GM18951 (cell line): ENCODE measurements around the gene FILIP1L.

Experiments used
- POLR2A ChIP-seq: IDR thresholded peaks from 4 replicates; pipeline ENCODE4 v1.6.1; 2011; ENCODE audit warnings: mild to moderate bottlenecking; ENCODE audit not compliant: insufficient read length, insufficient read depth; ENCODE audit errors: extremely low read depth
- in situ Hi-C: fragments of 300-500 bp; cut with MboI; formaldehyde crosslinking; loops from one replicate; pipeline ENCODE4 v1.12.0; 2022; ENCODE audit warnings: low sequenced_read_pairs, mixed read lengths, inconsistent platforms; ENCODE audit not compliant: unreplicated experiment

Gene FILIP1L

DNA sequence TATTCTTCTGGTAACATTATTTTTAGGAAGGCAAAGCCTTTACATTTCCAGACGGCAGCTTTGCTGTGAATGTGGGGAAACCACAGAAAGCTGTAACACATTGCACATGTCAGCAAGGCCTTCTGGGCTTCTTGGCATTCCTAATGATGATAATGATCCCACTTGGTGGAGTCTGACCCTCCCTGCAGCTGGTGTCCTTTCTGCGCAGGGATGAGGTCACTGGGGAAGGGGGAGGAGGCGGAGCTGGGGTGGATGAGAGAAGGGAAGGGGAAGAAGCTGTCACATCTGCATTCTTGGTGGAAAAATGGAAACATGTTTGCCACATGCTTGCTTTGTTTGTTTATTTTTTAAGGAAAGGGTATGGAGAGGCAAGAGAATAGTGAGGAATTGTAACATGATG, 68.6 kb downstream of the FILIP1L start:
- in situ Hi-C loops = no loop called here
- no peak for TF ChIP-seq POLR2A

DNA sequence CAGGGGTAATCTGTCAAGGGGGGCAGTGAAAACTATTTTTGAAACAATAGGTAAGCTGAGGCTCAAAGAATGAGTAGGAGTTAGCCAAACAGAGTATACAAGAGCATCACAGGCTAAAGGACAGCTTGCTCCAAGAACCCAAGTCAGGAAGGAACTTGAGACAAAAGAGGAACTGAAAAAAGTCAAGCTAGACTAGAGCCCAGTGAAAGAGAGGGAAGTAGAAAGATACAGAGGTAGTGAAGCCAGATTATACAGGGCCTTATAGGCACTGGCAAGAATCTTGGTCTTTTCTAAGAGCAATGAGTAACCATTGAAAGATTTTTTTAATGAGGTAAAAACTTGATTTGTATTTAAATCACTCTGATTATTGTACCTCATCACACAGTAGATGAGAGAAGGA, 69.9 kb downstream of the FILIP1L start:
- in situ Hi-C loops = no loop called here

DNA sequence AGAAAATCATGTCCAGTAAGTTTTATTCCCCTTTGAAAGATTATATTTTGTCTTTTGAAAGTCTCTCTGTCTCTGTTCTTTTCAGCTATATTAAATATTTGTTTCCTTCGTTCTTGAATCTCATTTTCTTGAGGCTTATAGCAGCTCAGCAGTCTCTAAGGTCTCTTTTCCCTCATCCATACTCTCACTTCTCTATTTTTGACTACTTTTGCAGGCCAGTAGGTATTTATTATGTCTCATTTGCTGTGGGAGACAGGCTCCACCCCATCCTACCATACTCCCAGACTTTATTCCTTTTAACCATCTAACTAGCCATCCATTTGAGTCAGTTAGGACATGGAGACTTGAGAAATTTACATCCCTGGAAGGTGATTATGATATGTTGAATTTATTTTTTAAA, 71.0 kb downstream of the FILIP1L start:
- TF ChIP-seq POLR2A = no peak
- in situ Hi-C loops = no loop called here

More for the DNA sequence above, 69.9 kb downstream of the FILIP1L start:
- TF ChIP-seq POLR2A = no peak

DNA sequence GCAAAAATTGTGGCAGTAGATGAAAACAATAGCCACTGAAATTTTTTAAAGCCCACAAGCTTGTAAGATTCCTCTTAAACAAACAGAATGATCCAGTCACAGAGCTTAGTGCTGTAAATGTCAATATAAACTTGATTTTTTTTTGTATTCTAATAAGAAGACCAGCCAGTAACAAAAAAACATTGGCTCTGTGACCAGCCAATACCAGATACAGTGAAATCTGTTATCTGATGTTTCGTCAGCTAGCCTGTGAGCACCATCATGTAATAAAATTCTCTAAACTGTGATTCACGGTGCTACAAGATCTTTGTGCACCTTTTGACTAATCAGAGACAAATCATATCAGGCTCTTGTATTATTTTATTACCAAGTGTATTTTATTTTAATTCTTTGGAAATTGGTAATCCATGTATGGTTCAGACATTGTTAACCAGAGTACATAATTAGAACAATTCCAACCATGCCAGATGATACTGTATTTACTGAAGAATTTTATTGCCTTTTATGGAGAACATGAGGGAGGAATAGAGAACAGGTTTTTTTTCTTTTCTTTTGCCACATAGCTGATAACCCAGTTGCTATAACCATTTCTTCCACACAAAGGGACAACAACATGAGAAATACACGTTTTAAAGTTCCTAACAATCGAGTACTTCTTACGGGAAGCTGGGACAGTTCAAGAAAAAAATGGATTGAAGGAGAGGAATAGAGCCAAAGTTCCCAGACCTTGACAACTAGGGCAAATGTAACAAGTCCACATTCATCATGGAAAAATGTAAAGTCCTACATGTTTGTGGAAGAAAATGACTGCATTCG, 71.9 kb downstream of the FILIP1L start:
- TF ChIP-seq POLR2A = no peak
- in situ Hi-C loops = no loop called here

DNA sequence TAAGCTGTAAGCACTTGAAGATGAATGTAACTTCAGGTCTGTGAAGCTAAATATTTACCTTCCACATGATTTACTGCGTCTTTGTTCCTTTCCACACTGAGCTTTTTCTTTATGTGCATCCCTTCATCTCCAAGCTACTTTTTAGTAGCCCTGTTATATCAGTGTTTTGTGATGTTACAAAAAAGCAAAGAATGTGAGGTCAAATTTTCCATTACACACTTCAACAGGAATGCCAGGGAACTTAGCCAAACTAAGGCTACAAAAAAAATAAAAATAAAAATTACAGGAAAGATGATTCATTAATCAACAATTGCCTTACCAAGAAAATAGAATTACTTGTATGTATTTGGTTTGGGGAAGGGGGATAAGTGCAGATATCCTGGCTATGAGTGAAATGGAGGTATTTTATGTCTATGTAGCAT, 73.0 kb downstream of the FILIP1L start:
- in situ Hi-C loops = no loop called here
- no peak for TF ChIP-seq POLR2A

DNA sequence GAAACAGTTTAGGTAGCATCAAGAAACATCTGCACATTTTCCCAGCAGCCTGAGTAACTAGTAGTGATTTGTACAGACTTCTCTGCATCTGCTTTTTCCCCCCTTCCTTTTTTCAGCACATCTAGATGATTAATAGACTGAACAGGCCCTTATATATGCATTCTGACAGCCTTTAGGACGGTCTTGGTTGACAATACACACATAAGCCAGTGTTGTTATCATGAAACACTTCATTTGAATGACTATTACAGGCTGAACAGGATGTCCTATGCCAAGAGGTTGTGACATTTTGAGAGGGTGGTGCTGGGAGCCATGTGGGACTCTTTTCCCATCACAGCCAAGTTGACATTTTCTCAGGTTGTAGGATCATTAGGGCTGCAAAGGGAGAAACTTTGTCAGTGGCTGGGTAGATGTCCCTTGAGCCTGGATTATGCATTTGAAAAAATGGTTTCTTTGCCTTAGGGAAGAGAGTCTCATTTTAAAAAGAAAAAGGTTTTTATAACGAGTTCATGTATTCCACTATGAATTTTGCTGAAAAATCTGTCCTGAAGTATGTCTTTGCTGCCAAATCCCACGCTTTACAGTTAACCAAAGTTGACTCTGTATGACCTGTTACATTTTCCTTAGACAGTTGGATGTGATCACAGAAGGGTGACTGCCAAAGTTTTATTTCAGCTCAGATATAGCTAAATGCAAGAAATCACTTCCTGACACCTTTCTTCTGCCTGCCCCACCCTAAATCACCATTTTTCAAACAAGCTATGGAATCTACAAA, 73.7 kb downstream of the FILIP1L start:
- in situ Hi-C loops = no loop called here
- no peak for TF ChIP-seq POLR2A

DNA sequence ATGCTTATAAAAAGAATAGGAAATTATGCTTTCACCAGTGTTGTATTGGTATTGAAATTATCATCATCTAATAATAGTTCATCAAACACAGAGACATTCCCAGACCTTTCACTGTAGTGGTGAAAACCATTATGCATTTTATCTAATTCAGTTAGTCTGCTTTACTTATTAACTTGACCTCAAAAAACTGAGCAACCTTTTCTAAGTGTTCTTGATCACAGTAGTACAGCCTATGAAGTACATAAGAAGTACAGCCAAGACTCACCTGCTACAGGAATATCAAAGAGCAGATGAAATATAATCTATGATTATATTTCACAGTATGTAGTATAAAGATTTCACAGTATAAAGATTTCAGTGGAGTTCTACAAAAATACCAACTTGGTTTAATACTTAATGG, 75.2 kb downstream of the FILIP1L start:
- TF ChIP-seq POLR2A = no peak
- in situ Hi-C loops = no loop called here

DNA sequence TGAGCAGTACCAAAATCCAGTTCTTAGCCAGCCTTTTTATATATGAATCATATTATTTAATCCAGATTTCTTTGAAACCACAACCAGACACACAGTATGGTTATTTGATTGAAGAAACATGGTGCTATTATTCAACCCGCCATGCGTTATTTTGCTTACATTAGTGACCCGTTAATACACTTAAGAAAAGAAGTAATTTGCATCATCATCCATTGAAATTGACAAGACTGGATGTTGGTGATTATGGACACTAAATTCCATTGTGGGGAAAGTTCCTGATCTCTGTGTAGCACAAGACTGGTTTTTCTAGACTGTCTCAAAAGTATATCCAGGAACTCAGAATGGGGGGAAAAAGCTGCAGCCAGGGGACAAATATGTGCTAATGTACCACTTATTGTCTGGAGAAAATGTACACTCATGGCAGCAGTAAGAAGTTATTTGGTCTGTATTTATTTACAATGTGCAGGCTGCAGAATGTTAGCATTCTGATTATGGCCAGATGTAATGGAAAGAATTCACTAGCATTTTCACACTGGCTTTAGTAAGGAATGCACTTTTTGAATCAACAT, 80.3 kb downstream of the FILIP1L start:
- no peak for TF ChIP-seq POLR2A

DNA sequence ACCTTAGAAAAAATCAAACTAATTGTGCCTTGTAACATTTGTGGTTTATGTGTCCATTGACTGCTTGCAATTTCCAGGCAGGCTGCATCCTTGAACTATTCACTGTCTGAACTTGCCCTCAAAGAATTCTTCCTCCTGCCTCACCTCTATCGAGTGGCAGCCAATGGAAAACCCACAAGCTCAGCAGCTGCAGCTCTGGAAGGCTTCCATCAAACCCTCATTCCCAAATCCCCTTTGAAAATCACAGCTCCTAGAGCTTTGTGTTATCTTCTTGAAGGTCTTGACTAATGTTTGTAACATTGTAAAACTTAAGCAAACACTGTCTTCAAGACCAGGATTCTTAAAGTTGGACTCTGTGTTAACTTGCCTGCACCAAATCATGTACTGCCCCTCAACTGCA, 81.1 kb downstream of the FILIP1L start:
- in situ Hi-C loops = no loop called here
- TF ChIP-seq POLR2A = no peak

More for the DNA sequence above, 80.3 kb downstream of the FILIP1L start:
- in situ Hi-C loops = no loop called here

DNA sequence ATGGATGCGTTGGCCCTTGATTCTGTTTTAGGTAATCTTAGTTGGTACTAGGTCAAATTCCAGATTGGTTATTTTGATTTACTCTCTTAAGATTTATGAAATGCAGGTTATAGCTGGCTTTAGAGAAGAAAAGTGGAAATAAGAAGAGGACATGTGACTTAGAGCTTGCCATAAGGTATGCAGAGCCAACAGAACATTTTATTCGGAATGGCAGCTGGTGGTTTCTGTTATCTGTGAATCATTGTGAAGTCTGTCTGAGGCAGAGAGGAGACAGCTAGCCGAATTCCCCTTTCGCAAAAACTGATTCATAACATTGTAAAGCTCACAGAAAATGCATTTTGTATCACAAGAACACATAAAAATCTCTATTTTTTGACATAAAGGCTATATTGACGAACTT, 82.1 kb downstream of the FILIP1L start:
- in situ Hi-C loops = no loop called here
- no peak for TF ChIP-seq POLR2A

DNA sequence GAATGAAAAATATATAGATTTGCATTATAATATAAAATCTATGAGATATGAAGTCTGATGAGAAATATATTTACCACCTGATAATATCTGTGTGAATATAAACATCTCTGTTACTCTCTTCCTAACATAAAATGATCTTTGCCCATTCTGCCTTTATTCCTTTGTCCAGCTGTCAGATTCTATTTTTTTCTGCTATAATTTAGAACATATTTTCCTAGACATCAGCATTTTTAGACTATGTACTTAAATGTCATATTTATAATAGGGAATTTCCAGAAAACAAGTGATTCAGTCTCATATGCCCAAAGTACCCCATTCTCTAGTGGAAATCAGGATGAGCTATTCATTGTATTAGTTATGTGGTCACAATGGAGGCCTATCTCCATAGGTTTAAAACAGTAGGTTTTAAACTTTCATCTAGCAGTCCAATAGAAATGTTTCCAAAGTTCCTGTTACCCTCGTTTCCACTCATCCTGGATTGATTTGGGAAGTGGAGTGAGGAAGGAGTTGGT, 83.3 kb downstream of the FILIP1L start:
- in situ Hi-C loops = no loop called here
- no peak for TF ChIP-seq POLR2A

DNA sequence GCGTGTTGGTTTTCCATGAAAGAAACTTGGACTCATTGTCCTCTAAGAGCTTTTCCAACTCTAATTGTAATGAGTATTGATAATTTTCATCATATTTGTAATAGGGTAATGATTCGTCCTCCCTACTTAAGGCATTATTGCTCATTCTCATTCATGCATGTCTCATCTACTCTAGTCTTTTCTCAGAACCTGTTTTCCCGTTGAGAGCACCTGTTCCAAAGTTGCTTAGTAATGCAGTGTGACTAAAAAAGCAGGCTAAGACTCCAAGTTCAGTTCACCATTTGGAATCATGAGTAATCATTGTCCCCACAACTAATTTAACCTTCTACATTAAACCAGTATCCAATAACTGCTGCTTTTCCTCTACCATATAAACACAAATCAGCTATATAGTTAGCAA, 84.0 kb downstream of the FILIP1L start:
- in situ Hi-C loops = no loop called here
- no peak for TF ChIP-seq POLR2A

DNA sequence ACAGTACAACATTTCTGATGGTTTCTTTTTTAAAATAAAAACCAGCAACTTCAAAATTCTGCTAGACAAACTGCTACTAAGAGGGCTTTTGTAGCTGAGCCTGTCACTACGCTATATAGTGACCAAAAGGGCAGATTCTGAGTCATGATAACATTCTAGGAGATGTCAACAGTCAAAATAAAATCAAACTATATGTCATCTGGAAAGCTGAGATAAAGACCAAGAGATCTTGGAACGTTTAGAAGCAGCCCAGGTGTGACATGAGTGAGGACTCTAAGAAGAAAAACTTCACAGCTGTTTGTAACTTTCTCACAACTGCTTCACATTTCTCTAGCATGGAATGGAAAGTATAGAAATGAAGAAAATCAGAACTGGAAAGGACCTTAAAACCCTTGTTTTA, 84.6 kb downstream of the FILIP1L start:
- in situ Hi-C loops = no loop called here
- no peak for TF ChIP-seq POLR2A
